GM12865 (cell line): ENCODE measurements around the gene SNX17.

Source experiments
- DNase-seq: peaks from one replicate; pipeline ENCODE4 v3.0.0; 2010; ENCODE audit warnings: low read depth
- H3K4me3 ChIP-seq: 2 replicates; pipeline ENCODE4 v1.5.1; 2011; ENCODE audit warnings: mild to moderate bottlenecking, low read depth, low read length, control low read depth
- CTCF ChIP-seq: IDR thresholded peaks from 2 replicates; pipeline ENCODE4 v1.5.1; 2011; ENCODE audit warnings: low read length, control low read depth, low read depth, inconsistent platforms; ENCODE audit not compliant: insufficient read depth; ENCODE audit errors: missing control alignments

SNX17 gene

GRCh38 chr2:27369471-27370025, 868 bp upstream of the SNX17 start:
- TF ChIP-seq CTCF = no peak
- peak overlapping the region; percentile 88 for H3K4me3 ChIP-seq
- DNase-seq = no peak

- no peak for TF ChIP-seq CTCF
- peak; percentile 81 for DNase-seq
- peak overlapping the region; percentile 88 for H3K4me3 ChIP-seq
Measured at GRCh38 chr2:27370816-27371620, 602 bp downstream of the SNX17 start.

DNA sequence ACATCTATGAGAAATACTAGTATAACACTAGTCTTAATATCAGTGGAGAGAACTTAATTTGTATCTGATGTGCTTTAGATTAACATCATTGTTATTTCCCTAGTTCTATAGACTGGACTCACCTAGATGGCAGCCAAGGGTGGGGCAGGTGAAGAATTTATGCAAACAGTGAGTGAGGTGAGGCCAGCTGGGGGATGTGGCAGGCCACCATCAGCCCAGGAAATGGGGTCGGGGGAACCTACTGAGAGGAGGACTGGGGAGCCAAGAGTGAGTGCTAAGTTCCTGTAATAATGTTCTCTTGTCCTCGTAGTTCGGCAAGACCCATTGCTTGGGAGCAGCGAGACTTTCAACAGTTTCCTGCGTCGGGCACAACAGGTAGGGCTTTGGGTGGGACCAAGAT, 2.5 kb downstream of the SNX17 start:
- H3K4me3 ChIP-seq = no peak overlapping the region
- no peak for TF ChIP-seq CTCF
- DNase-seq = no peak

DNA sequence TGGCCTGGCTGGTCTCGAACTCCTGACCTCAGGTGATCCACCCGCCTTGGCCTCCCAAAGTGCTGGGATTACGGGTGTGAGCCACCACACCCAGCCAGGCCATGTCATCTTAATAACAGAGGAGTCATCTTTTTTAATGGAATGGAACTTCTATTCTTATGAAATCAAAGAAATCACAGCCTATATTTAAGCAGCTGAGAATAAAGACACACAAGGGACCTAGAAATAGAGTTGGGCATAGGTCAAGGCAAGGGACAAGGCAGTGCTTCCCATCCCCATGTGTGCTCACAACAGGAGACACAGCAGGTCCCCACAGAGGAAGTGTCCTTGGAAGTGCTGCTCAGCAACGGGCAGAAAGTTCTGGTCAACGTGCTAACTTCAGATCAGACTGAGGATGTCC, 3.2 kb downstream of the SNX17 start:
- no peak overlapping the region for H3K4me3 ChIP-seq
- TF ChIP-seq CTCF = no peak
- DNase-seq = no peak

DNA sequence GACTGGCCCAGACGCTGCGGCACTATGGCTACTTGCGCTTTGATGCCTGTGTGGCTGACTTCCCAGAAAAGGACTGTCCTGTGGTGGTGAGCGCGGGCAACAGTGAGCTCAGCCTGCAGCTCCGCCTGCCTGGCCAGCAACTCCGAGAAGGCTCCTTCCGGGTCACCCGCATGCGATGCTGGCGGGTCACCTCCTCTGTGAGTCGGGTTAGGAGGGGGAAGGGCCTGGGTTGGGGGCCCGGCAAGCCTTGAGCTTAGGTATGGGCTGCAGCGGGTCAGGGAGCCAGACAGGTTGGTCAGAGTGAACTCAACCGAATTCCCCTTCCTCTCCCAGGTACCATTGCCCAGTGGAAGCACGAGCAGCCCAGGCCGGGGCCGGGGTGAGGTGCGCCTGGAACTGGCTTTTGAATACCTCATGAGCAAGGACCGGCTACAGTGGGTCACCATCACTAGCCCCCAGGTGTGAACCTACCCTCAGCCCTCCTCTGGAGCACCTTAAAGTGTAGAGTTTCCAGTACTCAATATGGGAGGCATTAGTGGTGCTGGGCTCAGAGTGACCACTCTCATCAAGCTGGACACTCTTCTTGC, 5.2 kb downstream of the SNX17 start:
- no peak for DNase-seq
- no peak for TF ChIP-seq CTCF
- no peak overlapping the region for H3K4me3 ChIP-seq

DNA sequence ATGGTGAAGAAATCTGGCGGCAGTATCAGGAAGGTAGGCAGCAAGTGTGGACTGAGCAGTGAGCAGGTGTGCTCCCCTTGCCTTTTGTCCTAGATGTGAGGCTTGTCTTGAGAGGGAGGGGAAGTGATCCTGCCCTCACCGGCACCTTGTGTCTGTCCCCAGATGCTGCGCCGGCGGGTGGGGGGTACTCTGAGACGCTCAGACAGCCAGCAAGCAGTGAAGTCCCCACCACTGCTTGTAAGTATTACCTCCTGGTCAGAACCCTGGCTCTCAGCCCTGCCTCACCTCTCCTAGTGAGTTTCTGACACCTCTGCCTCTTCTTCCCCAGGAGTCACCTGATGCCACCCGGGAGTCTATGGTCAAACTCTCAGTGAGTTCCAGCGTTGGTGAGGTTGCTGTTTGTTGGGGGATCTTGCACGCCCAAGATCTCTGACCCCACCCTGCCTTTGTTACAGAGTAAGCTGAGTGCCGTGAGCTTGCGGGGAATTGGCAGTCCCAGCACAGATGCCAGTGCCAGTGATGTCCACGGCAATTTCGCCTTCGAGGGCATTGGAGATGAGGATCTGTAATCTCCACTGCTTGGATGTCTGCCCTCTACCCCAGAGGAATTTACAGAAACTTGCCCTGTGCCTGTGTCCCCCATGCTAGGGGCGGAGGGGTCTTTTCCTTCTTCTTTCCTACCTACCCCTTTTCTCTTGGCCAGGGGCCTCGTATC, 5.9 kb downstream of the SNX17 start:
- no peak for TF ChIP-seq CTCF
- DNase-seq = no peak
- H3K4me3 ChIP-seq = no peak overlapping the region
